HG03064 (cell line): Measurements from ENCODE around the gene FGF16.
"Not testable (repeated sequence)": the region's sequence is repeated elsewhere in the genome, so short reads cannot be mapped to it uniquely, and the experiment has no call there.

ENCODE experiments used
- ATAC-seq: cut with Tn5 transposase; IDR thresholded peaks from one replicate; pipeline ENCODE4 v1.9.1; 2021; ENCODE audit warnings: low read depth; ENCODE audit not compliant: unreplicated experiment

Gene FGF16

DNA sequence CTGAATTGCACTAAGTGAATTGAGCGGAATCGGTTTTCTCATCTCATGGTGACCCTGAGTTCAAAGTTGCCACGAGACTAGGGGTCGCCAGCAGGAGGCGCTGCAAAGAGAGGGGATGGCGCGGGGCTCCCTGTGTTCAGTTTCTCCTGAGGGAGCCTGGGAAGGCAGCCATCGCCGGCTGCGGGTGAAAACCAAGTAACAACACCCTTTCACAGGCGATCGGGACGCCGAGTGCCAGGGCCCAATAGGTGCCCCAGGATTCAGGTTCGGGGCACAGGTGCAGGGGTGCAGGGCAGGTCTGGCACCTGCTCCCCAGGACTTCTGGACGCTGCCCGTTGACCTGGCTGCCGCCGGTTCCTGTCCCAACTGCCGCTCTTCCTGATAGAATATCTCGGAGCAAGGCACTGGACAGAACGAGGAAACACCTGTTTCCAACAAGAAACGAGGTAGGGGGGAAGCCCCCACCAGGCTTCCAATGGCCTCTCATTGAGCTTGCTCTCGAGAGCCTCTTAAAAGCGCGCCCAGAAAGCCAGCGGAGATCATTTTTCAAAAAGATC is 1.1 kb upstream of the FGF16 start:
- no peak for ATAC-seq

DNA sequence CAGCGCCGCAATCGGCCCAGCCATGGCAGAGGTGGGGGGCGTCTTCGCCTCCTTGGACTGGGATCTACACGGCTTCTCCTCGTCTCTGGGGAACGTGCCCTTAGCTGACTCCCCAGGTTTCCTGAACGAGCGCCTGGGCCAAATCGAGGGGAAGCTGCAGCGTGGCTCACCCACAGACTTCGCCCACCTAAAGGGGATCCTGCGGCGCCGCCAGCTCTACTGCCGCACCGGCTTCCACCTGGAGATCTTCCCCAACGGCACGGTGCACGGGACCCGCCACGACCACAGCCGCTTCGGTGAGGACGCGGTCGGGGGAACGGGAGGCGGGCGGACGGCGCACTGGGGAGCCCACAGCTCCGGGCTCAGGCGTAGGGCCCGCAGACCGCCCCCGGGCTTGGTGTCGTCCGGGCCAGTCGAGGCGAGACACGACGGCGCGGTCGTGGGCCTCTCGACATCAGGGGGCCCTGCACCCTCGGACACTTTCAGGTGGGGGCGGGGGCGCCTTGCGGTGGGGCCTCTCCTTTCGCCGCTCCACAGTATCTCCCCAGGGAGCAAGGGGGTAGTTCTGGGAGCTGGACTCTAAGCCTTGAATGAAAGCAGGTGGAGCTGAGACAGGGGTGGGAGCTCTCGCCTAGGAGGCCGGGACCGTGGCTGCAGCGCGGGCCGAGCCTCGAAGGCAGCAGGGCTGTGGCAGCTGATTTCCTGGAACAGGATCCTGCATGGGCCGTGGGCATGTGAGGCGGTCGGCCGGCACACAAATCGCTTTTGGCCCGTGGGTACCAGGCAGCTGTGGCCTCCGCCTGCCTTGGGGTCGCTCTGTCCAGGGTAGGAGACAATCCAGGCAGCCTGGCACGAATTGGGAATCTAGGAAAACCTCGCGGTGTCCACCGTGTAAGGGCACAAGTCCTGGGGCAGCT is 722 bp downstream of the FGF16 start:
- no peak for ATAC-seq

DNA sequence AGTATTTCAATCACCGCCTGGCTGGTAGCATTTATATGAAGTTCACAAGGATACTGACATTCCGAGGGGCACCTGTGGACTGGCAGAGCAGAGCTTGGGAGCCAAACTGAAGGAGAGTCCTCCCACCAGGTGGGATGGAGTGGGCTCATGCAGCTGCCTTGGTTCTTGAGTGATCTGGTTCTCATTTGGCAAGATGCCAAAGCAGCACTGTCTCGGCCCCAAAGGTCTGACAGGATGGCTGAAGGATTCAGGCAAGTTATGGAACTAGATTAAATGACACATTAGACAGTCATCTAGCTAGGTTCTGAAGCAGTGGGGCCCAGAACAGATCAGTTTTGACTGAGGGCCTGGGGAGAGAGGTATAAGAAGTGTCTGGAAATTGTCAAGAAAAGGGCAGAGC is 3.2 kb downstream of the FGF16 start:
- no peak for ATAC-seq

DNA sequence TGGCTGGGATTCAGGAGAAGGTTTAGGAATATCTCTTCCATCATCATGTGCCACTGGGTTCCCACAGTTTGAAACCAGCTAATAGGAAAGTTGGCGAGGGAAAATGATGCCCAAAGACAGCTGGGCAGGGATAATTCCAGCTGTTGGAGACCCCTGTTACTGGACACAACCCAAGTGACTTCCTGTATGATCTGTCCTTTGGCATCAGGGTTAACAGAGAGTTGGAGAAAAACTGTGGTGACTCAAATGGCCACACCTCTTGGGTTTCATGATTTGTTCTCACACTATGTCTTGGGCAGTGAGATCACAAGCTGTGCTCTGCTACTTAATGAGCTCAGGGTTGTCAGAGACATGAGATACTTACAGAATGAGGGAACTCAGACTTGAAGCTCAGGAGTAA is 3.8 kb downstream of the FGF16 start:
- no peak for ATAC-seq

- no peak for ATAC-seq
Observed at GRCh38 chrX:77453190-77453589, 6.0 kb downstream of the FGF16 start.

DNA sequence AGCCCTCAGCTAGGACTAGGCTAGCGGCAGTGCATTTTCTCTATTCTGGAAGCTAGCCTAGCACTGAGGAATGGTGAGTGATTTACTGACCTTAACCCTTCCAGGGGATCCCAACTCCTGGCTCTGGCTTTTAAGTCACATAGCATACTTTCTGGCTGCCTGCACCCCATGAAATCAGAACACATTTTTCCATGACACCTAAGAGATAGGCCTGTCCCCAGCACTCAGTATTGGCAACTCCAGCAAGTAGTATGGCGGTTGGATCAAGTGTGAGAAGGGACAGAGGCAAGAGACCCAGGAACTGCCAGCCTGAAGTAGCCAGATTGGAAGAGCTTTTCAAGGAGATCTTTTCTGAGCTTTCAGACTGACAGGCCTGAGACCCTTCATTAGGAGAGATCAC is 8.2 kb downstream of the FGF16 start:
- no peak for ATAC-seq

DNA sequence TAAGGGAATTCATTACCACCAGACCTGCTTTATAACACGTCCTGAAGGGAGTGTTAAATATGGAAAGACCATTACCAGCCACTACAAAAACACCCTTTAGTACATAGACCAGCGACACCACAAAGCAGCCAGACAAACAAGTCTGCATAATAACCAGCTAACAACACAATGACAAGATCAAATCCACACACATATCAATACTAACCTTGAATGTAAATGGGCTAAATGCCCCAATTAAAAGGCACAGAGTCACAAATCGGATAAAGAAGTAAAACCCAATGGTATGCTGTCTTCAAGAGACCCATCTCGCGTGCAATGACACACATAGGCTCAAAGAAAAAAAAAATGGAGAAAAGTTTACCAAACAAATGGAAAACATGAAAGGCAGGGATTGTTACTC is 36.9 kb downstream of the FGF16 start:
- ATAC-seq, result no peak

DNA sequence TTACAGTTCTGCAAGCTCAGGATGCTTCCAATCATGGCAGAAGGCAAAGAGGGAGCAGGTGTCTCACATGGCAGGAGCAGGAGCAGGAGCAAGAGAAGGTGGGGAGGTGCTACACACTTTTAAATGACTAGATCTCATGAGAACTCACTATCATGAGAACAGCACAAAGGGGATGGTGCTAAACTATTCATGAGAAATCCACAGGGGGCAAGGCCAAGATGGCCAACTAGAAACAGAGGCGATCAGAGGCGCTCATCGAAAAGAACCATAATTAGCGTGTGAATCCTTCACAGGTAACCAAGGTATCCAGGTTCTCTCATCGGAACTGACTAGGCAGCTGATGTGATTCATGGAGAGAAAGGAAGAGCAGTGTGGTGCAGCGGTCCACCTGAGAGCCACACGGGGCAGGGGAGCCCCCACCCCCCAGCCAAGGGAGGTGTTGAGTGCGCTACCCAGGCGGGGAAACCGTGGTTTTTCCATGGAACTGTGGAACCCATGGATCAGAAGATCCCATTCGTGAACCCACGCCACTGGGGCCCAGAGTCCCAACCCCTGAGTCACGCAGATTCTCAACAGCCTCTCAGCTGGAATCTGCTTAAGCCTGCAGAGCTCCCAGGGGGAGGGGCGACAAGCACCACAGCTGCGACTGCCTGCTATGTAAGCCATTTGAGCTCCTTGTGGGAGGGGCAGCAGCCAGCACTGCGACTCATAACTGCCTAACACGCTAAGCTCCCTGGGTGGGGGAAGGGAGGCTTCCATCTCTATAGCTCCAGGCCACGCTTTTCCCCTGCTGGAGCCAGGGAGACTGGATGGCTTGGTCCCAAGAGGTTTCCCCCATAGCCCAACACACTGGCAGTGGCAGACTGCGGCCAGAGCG is 46.7 kb downstream of the FGF16 start:
- no peak for ATAC-seq

DNA sequence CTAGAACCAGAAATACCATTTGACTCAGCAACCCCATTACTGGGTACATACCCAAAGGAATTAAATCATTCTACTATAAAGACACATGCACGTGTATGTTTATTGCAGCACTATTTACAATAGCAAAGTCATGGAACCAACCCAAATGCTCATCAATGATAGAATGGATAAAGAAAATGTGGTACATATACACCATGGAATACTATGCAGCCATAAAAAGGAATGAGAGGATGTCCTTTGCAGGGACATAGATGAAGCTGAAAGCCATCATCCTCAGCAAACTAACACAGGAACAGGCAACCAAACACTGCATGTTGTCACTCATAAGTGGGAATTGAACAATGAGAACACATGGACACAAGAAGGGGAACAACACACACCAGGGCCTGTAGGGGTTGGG is 53.0 kb downstream of the FGF16 start:
- not testable (repeated sequence) for ATAC-seq

GRCh38 chrX:77502951-77503525 is 55.8 kb downstream of the FGF16 start:
- ATAC-seq, result no peak

DNA sequence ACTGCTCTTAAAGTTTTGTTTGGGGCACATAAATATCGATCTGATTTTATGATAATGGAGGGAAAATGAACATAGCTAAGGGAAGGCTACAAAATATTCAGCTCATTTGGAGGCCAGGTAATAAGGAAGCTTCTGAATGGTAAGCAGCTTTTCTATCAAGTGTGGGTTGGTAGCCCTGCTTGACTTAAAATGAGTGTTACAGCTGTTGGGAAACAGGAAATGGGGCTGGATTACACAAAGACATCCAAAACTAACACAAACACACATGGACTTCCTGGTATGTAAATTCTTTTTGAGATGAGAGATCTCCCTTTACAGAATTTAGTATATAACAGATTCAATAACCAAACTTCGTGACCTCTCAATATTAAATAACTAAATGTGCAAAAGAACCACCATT is 58.0 kb downstream of the FGF16 start:
- ATAC-seq, result no peak
